ENCODE results near the gene NRG3.

Gene NRG3

DNA sequence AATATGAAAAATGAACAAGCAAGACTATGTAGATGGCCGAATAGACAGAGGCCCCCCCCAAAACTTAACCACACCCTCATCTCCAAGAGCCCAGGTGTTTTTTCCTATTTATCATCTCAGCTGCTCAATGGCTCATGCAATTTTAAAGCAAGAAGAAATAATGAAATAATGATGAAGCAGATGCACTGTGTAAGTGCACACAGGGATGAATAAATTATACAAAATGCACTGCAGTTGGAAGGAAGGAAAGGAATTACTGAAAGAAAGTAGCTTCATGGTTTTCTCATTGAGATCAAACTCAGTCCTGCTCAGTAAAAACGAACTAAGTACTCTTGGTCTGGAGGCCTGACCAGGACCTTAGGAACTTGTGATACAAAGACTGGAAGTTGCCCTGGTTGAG lies 810.1 kb downstream of the NRG3 start:
- DNase-seq (ENCODE audit: low read depth), result no peak

DNA sequence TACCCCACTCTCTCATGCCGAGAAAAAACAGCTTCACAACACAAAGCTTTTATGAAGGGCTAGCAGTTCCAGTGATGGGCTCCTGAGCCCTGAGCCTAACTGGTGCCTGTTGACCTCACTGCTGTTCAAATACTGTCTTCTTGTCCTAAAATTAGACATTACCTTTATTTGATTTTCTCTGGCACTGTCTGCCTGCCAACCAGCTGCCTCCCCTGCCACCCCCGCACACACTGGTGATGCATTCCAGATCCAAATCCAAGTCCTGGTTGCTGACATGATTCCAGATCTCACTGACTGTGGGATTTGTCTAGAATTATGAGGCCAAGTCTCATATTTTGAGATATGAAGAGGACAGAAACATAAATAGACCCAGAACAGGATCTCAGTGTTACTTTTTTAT lies 816.2 kb downstream of the NRG3 start:
- DNase-seq (ENCODE audit: low read depth), result no peak

DNA sequence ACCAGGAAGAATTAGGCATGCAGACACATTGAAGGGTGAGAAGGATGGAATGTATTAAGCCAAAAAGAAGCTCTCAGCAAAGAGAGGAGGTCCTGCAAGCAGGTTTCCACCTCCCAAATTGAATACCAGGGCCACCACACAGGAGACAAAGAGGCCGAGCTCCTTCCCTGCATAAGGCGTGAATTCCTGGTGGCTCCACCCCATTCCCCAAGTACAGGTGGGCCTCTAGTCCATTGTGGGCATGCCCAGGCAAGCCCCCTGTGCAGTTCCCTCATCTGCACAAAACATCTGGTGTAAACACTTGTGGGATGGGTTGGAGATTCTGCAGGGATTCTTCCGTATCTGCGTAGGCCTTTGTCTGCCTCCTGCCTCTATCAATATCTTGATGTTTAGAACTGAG lies 817.5 kb downstream of the NRG3 start:
- no peak for DNase-seq (ENCODE audit: low read depth)

DNA sequence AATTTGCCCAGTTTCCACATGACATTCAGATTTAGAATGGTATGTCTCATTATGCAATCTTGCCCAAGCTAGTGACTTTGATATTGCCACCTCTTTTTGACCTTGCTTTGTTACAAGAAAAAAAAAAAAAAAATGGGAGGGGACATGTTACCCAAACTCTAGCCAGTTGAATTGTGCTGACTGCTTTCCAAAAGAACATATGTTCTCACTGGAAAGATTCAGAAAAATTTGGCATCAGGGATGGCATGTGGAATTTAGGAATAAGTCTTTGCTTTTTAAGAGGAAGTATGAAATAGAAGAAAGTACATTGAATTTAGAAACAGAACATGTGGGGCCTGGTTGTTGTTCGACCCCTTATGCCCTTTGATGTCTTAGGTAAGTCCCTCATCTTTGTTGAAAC lies 846.8 kb downstream of the NRG3 start:
- no peak for DNase-seq (ENCODE audit: low read depth)

DNA sequence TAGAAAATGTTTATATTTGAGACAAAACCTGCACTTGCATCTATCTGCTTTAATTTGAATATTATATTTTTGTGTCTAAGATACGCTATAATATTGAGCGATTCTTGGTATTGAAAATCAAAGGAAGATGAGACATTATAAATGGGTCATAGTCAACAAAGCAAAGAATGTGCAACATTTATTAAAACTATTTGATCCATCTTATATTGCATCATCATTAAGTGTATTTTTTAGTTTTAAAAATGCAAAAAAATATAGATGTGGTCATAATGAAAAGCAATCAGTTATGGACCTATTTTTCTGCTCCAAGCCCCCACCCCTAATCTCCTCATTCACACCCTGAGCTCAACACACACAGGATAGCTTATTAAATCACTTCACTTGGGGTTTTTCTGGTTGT lies 847.3 kb downstream of the NRG3 start:
- no peak for DNase-seq (ENCODE audit: low read depth)

DNA sequence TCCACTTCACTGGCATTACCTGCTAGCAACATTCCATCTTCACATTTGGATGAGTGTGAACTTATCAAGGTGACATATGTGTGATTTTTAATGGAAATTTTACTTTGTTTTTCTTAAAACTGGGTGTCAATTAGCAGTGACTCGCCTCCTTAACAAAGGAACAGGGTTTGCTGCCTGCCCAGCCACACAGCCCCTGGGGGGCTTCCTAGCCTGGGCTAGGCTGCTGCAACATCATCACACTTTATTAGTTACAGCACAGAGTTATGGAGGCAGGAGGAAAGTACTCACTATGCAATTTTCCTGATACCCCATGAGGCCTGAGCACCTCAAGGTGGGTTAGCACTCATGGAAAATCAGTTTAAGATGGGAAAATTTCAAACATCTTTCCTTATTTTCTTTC lies 861.3 kb downstream of the NRG3 start:
- DNase-seq (ENCODE audit: low read depth), result no peak

DNA sequence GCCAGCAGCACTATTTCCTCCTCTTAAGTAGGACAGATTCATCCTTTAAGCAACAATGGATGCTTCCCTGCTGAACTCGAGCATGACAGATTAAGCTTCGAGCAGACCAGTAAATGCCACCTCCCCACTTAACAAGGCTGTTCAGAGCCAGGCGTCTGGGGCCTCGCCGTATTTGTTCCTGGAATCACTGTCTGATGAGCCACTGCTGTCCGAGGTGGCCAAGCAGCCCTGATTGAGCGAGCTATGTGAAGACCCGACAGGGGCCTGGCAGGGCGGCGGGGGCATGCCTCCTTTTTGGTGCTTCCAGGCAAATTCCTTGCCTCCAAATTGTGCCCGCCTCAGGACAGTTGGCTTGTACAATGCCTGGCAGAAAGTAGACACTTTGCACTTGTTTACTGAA lies 862.6 kb downstream of the NRG3 start:
- no peak for DNase-seq (ENCODE audit: low read depth)

DNA sequence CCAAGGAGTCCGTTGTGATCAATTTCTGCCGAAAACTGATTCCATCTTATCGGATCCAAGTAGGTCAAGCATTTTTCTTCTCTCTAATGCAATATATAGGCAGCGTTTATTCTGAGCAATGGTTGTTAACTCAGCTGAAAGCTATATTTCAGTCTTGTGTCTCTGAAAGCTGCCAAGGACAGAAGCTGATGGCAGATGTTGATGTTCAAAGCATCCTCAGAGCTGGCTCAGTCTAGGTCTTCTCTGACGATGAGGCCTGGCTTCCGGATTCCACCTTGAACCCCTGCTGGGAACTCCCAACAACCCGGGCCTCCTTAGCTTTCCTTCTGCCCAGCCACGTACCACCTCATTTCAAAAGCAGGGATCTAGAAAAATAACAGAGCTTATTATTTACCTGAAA lies 863.6 kb downstream of the NRG3 start:
- DNase-seq (ENCODE audit: low read depth), result no peak

DNA sequence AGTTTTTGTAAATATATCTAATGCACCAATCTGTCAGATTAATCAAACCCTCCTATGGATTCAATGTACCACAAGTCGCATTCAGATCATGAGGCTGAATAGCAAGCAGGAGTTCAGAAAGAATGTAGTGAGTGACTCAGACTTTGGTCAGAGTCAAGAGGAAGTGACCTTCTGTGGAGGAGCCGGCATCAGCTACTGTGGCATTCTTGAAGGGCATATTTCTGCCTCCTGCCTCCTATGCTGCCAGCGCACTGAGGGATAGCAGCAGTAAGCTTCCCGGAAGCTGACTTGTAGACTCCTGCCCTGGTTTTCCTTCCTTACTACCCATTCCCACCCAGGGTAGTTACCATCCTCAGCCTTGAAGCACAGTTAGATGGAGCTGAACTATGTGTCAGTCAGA lies 867.5 kb downstream of the NRG3 start:
- DNase-seq (ENCODE audit: low read depth), result no peak

DNA sequence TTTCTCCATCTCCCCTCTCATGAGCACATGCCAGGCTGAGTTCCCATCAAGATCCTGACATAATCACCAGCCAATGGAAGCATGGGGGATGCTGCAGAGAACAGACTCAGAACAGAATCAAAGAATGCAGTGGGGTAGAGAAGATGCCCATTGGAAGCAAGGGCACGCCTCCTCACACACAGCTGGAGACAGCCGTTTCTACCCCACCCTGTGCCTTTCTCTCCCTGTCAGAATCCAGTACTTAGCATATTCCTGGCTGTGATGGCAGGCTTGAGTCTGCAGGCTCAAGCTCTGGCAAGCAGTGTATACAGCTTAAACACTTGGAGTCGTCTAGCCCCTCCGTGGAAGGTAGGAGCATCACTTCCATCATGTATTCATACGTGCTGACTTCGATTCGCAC lies 867.9 kb downstream of the NRG3 start:
- no peak for DNase-seq (ENCODE audit: low read depth)

DNA sequence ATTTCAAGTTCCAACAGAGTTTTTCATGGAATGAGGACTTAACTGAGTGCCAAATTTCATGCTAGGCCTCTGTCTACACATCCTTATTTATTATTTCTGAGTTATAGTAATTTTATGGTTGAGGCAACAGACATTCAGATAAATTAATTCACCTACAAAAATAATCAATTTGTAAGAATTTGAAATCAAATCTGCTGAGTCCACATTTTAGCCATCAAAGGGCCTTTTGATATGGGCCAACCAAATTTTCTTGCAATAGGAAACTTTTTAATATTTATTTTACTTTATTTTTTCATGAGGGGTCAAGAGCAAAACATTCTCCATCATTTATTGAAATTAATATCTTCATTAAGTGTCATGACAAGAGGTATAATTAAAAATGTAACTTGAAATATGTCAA lies 875.5 kb downstream of the NRG3 start:
- DNase-seq (ENCODE audit: low read depth), result no peak

DNA sequence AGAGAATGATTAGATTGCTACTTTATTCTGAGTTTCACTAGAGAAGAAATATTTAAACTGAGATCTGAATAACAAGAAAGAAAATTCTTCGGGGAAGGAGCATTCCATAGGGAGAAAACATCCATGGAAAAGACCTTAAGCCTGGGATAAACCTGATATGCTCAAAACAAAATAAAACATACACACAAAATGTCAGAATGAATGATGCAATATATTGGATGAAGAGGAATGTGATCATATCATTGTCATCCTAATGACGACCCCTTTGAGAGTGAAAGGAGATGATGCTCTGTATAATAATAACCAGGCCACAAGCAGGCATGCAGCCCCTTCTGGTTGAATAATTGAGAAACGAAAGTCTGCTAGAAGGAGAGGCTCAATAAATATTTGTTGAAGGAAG lies 882.4 kb downstream of the NRG3 start:
- DNase-seq (ENCODE audit: low read depth), result no peak

DNA sequence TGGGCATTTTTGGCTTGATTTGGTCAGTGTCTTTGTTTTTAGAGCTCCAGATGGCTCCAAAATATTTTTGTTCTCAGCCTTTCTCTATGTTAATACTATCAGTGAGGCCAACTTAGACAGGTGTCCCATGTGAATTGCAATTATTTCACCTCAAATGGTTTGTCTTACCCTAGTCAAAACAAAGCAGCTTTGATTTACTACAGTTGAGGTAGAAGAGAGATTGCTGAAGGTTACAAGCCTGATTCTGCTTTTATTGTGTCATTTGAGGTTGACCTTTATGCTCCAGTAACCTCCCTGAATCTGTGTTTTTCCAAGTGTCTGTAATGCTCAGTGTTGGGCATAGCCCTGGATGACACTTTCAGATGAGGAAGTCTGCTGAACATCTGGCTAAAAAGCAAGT lies 882.9 kb downstream of the NRG3 start:
- no peak for DNase-seq (ENCODE audit: low read depth)

DNA sequence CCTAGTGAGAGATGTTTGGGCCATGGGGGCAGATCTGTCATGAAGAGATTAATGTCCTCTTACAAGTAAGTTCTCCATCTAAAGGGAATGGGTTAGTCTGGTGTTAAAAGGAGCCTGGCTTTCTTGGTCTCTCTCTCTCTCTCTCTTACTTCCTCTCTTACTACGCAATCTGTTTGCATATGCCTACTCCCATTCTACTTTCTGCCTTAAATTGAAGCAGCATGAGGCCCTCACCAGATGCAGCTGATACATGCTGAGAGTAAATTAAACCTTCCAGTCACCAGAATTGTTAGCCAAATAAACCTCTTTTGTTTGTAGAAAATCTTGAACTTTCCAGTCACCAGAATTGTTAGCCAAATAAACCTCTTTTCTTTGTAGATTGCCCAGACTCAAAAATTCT lies 884.1 kb downstream of the NRG3 start:
- no peak for DNase-seq (ENCODE audit: low read depth)

DNA sequence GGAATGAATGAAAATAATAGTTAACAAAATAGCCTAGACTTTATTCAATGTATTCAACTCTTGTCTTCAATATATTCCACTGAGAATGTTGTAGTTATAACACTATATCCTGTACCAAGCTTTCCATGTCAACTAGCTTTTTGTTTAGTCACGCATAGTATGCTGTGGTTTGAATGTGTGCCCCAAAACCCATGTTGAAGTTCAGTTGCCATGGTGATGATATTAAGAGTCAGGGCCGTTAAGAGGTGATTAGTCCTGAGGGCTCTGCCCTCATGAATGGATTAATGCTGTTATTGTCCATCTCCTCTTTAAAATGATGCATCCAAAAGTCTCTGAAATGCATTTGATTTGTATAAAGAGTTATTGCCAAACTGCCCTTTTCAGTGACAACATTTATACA lies 887.6 kb downstream of the NRG3 start:
- DNase-seq (ENCODE audit: low read depth), result no peak

DNA sequence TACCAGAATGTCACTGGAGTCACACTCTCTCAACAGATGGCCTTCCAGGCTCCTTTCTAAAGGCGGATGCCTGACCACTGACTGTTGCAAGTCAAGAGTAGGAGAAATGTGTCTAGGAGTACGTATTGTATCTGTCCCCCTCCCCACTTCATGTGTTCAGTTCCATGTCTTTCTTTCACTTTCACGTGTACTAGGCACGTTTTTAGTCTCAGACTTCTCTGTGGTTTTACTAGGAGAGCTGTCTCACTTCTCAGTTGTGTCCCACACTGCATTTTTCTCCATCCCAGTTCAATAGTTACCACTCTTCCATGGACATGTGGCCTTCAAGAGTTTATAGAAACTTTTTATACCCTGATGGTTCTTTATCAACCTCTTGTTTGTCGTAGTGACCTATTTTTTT lies 893.0 kb downstream of the NRG3 start:
- DNase-seq (ENCODE audit: low read depth), result no peak

DNA sequence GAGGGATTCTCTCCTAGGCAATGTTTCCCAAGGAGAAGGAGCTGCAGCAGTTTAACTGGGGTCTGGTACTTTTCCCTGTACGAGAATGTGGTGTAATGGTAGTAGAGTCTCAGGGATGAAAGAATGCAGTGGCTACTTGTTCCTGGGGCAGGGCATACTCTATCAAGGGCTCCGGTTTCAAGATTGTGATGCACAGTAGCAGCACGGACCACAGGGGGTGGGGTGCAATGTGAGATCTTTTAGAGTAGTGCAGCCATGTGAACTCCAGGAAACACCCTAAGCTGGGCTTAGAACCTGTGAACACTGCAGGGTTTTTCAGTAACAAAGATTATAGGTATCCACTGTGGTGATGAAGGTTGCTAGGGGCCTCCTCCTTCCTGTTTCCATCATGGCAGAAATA lies 903.9 kb downstream of the NRG3 start:
- DNase-seq (ENCODE audit: low read depth), result no peak

DNA sequence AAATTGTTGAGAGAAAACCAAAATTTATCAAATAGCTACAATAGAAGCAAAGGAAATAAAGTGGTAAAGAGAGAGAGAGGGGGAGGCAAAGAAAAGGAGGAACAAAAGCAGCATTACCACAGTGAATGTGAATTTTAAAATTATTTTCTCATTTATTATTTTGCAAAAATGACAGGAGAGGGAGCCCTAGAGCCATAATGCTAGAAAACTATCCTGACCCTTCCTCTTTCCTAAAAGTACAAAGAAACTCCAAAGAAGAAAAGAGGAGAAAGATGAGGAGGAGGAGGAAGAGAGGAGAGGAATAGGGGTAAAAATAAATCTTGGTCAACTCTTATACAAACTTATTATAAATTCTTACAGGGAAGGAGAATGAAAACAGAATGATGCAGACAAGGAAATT lies 921.5 kb downstream of the NRG3 start:
- DNase-seq (ENCODE audit: low read depth), result no peak

DNA sequence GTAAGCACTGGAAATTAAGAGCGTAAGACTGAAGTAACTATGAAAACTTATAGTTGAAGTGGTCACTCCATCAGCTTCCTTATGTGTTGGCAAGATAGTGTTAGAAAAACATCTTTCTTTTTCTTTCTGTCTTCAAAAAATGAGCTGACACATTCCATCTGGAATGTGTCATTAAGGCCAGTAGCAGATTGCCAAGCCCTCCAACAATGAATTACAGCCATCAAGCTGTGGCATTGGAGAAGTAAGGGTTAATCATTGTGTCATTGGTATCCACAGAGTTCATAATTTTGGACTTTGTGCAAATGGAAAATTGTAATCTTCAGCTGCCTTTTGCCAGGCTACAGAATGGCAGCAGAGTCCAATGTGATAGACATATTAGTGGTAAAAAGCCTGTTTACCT lies 926.3 kb downstream of the NRG3 start:
- no peak for DNase-seq (ENCODE audit: low read depth)

DNA sequence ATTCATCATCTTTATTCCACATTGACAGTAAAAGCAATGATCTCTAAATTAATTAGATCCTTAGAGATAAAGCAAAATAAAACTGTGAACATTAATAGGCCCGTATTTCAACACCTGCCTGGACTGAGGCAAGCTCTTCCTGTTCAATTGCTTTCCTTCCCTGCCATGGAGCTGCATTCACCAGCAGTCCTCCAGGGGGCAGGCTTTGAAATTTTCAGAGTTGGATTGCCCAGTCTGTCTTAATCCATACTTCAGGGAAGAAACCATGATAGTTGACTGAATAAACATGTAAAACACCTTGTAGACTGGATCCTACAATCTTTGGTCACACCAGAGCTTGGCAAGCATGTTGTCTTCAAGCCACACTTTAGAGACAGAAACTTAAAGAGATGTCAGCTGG lies 936.6 kb downstream of the NRG3 start:
- no peak for DNase-seq (ENCODE audit: low read depth)

DNA sequence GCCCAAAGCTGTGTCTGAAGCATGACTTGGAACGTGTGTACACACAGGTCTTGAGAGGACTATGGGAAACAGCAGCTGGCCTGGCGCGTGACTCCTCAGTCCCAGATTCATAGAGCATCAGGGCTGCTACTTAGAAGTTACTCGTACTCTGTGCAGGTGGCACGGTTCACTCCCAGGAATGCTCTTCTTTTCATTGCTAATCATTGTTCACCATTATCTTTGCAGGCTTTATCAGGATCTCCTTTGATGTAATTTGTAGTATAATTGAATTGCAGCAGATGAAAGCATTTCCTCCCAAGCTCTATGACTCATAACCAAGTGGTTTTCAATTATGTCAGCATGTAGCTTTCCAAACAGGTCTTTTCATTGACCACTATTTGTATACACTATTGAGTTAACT lies 938.9 kb downstream of the NRG3 start:
- no peak for DNase-seq (ENCODE audit: low read depth)

DNA sequence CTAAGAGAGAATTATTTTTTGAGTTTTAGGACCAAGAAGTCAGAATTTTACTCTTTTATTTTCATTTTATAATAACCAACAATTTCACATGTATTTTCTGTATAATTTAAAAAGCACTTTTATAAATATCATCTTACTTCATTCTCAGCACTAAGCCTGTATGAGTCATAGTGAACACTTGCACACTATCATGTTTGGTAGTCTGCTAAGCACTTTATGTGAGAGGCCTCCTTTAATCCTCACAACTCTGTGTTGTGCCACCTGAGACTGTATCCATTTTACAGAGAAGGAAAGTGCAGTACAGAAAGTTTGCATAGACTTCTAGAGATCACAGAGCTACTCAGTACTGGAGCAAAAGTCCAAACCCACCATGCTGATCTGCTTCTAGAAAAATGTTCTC lies 939.6 kb downstream of the NRG3 start:
- no peak for DNase-seq (ENCODE audit: low read depth)

DNA sequence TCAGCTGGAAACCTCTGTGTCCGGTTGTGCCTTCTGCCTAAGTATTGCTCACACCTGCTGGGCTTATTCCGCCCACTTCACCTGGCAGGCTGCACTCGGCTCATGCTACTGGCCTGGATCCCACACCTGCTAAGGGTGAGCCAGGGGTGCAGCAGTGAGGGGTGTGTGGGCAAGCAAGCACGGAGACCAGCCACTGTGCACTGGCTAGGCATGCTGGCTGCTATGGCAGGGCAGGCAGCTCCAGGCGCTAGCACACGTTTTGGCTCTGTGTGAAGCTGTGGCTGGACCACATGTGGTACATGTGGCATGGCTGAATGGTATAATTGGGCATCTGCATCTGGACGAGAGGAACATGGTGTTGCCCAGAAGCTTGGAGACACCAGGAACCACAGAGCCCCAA lies 940.7 kb downstream of the NRG3 start:
- DNase-seq (ENCODE audit: low read depth), result no peak

DNA sequence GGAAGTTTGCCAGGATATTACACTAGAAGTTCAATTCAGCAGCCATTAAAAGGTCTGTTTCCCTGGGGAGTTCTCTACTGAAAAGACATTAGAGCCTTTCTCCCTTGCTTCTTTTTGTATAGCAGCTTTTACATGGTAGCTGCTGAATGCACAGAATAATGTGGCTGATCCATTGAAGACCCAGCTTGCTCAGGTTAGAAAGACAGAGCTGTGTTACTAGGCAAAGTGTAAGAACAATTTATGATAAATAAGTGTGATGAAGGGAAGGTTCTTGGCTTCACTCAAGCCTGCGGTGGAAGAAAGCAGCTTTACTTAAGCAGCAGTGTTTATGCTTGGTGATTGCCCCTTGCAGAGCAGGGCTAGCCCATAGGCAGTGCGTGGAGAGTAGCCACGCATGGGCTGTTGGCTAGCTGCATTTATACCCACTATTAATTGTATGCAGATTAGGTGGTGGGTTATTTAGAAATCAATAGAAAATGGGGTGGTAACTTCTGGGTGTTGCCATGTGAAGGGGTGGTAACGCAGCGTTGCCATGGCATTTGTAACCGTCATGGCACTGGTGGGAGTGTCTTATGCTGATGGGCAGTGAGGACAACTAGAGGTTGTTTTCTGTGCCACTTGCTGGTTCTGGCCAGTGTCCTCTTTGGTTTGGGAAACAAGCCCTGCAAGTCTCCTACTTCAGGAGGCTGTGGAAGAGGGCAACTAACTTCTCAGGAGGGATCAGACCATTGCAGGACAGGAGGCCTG lies 942.9 kb downstream of the NRG3 start:
- no peak for DNase-seq (ENCODE audit: low read depth)

DNA sequence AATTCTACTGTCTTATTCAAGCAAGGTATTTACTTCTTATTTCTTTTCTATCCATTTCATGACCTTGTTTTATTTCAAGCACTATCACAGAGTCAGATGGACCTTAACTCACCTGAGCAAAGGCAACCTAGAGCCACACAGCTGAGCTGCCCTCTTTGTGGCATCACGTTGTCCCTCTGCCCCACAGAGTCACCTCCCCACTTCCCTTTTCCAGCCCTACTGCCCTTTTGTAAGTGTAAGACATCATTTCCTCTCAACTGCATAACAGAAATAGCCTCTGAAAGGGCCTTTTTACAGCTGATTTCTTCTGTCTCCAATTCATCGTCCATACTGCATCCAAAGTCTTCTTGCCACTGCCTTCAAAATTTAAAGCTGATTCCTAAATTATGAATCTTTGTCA lies 946.0 kb downstream of the NRG3 start:
- no peak for DNase-seq (ENCODE audit: low read depth)
